Transverse colon (tissue), 4 donors: Measurements from ENCODE around the gene ARRB1. TPM values are rescaled to one million over a fixed set of nuclear protein-coding genes. Genes with fewer than 3 reads are reported as not detected.

Experiments
- DNase-seq: peaks from one replicate; pipeline ENCODE4 v3.0.0-alpha.2; 2019
- H3K27ac ChIP-seq, 4 donors: fragments of 200-600 bp; sonication (generic); 2 replicates each; pipeline ENCODE4 v1.5.1; 2016 to 2018; ENCODE audit warnings: inconsistent platforms in 4 of 4
- H3K27me3 ChIP-seq: fragments of 200-600 bp; sonication (generic); 2 replicates; pipeline ENCODE4 v1.5.1; 2017; ENCODE audit warnings: inconsistent platforms
- H3K36me3 ChIP-seq, 4 donors: fragments of 200-600 bp; sonication (generic); 2 replicates each; pipeline ENCODE4 v1.5.1; 2017 to 2019; ENCODE audit warnings: inconsistent platforms in 4 of 4
- H3K4me1 ChIP-seq, 4 donors: fragments of 200-600 bp; sonication (generic); 2 replicates each; pipeline ENCODE4 v1.5.1; 2017 to 2020; ENCODE audit warnings: inconsistent platforms in 4 of 4
- H3K4me3 ChIP-seq, 4 donors: fragments of 200-600 bp; sonication (generic); 1 replicate in 1 of 4; 2 replicates in 3 of 4; pipeline versions ENCODE4 v1.5.1 to v1.6.1; 2017 to 2019; ENCODE audit warnings: inconsistent platforms in 4 of 4
- H3K9me3 ChIP-seq, 2 donors: fragments of 200-600 bp; sonication (generic); 2 replicates each; pipeline ENCODE4 v1.5.1; 2017 to 2019; ENCODE audit warnings: inconsistent platforms in 2 of 2
- EP300 ChIP-seq: sonication (generic); formaldehyde crosslinking; IDR thresholded peaks from one replicate; pipeline ENCODE4 v1.6.1; 2017; ENCODE audit warnings: antibody characterized with exemption, low read depth
- POLR2A ChIP-seq: fragments of 450-650 bp; IDR thresholded peaks from one replicate; pipeline ENCODE4 v1.6.1; 2016; ENCODE audit warnings: antibody characterized with exemption, mild to moderate bottlenecking, moderate library complexity
- POLR2AphosphoS5 ChIP-seq, 3 donors: sonication (generic); formaldehyde crosslinking; IDR thresholded peaks; one replicate each; pipeline ENCODE4 v1.6.1; 2016; ENCODE audit warnings: antibody characterized with exemption in 3 of 3
- WGBS, 2 donors: methylation state at CpG; one replicate each; pipeline ENCODE4 v1.1.5; 2018; ENCODE audit warnings: low coverage in 1 of 2; 5-methylcytosine and 5-hydroxymethylcytosine counted together
- in situ Hi-C, 4 donors: fragments of 200-750 bp; cut with MboI; loops; one replicate each; pipeline versions ENCODE4 v1.15.0 to v1.15.1; 2017; ENCODE audit warnings: low sequenced_read_pairs in 3 of 4, low pct_ligation_motif_present in 1 of 4, low pct_unique_long_range_greater_than_20kb in 1 of 4
- intact Hi-C: fragments of 100-400 bp; cut with DNase I; formaldehyde crosslinking; loops from one replicate; pipeline ENCODE4 v1.15.1; 2023; ENCODE audit warnings: low total_unique reads
- total RNA-seq, 4 donors: library from RNA; depleted of rRNA; stranded (reverse); fragments of >200 nt; gene quantifications; one replicate each; pipeline ENCODE4 v1.1.0, GENCODE V29; 2016
- TF ChIP-seq, protein P1 (sequence below), 5 experiments: fragments of 200-600 bp in 3 of 5; fragments of 450-650 bp in 2 of 5; sonication (generic) in 3 of 5; IDR thresholded peaks; 1 replicate in 2 of 5; 2 replicates in 3 of 5; pipeline ENCODE4 v1.5.1; 2016 to 2017; ENCODE audit warnings: antibody characterized with exemption in 5 of 5, inconsistent platforms in 3 of 5, mild to moderate bottlenecking in 2 of 5, moderate library complexity in 1 of 5

The ARRB1 gene
- total RNA-seq, 4 donors from 2014 or later, result 55.7 to 88.2 (median 78.0) TPM

DNA sequence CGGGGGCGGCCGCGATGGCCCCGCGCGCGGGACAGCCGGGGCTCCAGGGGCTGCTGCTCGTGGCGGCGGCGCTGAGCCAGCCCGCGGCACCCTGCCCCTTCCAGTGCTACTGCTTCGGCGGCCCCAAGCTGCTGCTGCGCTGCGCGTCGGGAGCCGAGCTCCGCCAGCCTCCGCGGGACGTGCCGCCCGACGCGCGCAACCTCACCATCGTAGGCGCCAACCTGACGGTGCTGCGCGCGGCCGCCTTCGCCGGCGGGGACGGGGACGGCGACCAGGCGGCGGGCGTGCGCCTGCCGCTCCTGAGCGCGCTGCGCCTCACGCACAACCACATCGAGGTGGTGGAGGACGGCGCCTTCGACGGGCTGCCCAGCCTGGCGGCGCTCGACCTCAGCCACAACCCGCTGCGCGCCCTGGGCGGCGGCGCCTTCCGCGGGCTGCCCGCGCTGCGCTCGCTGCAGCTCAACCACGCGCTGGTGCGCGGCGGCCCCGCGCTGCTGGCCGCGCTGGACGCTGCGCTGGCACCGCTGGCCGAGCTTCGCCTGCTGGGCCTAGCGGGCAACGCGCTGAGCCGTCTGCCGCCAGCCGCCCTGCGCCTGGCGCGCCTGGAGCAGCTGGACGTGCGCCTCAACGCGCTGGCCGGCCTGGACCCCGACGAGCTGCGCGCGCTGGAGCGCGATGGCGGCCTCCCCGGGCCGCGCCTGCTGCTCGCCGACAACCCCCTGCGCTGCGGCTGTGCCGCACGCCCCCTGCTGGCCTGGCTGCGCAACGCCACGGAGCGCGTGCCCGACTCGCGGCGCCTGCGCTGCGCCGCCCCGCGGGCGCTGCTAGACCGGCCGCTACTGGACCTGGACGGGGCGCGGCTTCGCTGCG is 110.2 kb downstream of the ARRB1 start:
- in situ Hi-C loops (loop anchor here (10.0 to 25.0 kb wide), 4 partner anchors 96 to 304 kb away; partner anchors contain the start of genes SPCS2 (in 3 of the 4) and XRRA1 (in 3 of the 4)), intact Hi-C loops (no loop called here)
- TF ChIP-seq POLR2AphosphoS5 (IDR thresholded peaks at IDR 0.05), result peak in 1 of 3 donors; percentile 13
- no peak for TF ChIP-seq POLR2A
- TF ChIP-seq EP300, result no peak
- TF ChIP-seq, protein P1, sequence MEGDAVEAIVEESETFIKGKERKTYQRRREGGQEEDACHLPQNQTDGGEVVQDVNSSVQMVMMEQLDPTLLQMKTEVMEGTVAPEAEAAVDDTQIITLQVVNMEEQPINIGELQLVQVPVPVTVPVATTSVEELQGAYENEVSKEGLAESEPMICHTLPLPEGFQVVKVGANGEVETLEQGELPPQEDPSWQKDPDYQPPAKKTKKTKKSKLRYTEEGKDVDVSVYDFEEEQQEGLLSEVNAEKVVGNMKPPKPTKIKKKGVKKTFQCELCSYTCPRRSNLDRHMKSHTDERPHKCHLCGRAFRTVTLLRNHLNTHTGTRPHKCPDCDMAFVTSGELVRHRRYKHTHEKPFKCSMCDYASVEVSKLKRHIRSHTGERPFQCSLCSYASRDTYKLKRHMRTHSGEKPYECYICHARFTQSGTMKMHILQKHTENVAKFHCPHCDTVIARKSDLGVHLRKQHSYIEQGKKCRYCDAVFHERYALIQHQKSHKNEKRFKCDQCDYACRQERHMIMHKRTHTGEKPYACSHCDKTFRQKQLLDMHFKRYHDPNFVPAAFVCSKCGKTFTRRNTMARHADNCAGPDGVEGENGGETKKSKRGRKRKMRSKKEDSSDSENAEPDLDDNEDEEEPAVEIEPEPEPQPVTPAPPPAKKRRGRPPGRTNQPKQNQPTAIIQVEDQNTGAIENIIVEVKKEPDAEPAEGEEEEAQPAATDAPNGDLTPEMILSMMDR (IDR thresholded peaks at IDR 0.05), result peak in 4 of 5 experiments; percentile 22 to 90 (median 69)
- H3K4me1 ChIP-seq, result peaks cover 0 to 16% (median 11%) of the 10 kb centered on the region in 4 donors
- H3K27ac ChIP-seq, result peak overlapping the region in 1 of 4 donors; percentile 6
- peak overlapping the region in 3 of 4 donors; percentile 19 to 49 (median 40) for H3K4me3 ChIP-seq
- H3K9me3 ChIP-seq, result no peaks in the 10 kb centered on the region
- H3K36me3 ChIP-seq, result no peaks in the 10 kb centered on the region
- H3K27me3 ChIP-seq, result peaks cover 57% of the 10 kb centered on the region
- DNase-seq, result peak; percentile 87
- 2% methylated on average over 79 of the region's 140 CpGs; no CpG with 5 or more reads in 1 of the 2 donors for WGBS, 2 donors

DNA sequence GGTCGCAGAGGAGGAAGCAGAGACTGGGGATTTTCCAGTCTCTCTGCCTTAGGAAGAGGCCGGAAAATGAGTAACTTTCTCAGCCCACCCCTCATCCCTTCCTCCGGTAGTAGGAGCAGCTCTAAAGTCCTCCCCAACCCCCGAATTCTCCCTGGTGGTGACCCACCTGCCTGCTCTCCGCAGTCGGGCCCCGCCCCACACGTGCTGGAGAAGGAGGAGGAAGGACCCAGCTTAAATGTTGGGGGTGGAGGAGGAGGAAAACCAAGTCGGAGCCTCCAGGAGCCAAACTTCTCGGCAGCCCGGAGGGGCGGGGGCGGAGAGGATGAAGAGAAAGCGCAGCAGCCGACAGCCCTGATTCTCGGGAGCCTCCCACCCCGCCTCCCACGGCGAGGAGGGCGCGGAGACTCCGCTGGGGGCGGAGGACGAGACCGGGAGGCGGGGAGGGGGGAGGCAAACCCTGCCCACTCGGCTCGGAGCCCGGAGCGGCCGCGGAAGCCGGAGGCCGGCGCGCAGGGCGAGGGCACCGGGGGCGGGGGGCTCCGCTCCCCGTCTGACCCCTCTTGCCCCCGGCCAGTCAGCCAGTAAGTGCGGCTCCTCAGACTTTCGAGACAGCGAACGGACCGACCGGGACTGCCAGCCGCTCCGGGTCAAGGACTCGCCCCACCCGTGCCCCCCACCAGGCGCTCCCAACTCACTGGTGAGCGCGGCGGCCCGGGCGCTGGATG is 111.0 kb downstream of the ARRB1 start, which contains the start of gene TPBGL:
TSS of gene TPBGL (plus strand) at position 464 of the 725 bp plus-strand sequence. CDS start 276 bp downstream, outside the sequence.
- WGBS, 2 donors, result 10% methylated on average over 12 of the region's 58 CpGs; no CpG with 5 or more reads in 1 of the 2 donors
- peak within 1 kb of the TSS in 1 of 4 donors; percentile 6 for H3K27ac ChIP-seq
- peaks cover 57% of the 10 kb centered on the region for H3K27me3 ChIP-seq
- no peaks in the 10 kb centered on the region for H3K9me3 ChIP-seq
- DNase-seq, result no peak
- H3K4me3 ChIP-seq, result peak within 1 kb of the TSS in 3 of 4 donors; percentile 19 to 49 (median 40)
- peaks cover 0 to 16% (median 11%) of the 10 kb centered on the region in 4 donors for H3K4me1 ChIP-seq
- intact Hi-C loops, result no loop called here
- H3K36me3 ChIP-seq, result no peaks in the 10 kb centered on the region
- in situ Hi-C loops, result loop anchor here (10.0 to 25.0 kb wide), 4 partner anchors 96 to 303 kb away; partner anchors contain the start of genes SPCS2 (in 3 of the 4) and XRRA1 (in 3 of the 4)
- TF ChIP-seq EP300 (no peak), POLR2A (no peak), POLR2AphosphoS5 (IDR thresholded peaks at IDR 0.05) (no peak)
- TF ChIP-seq, protein P1 (IDR thresholded peaks at IDR 0.05), result no peak

DNA sequence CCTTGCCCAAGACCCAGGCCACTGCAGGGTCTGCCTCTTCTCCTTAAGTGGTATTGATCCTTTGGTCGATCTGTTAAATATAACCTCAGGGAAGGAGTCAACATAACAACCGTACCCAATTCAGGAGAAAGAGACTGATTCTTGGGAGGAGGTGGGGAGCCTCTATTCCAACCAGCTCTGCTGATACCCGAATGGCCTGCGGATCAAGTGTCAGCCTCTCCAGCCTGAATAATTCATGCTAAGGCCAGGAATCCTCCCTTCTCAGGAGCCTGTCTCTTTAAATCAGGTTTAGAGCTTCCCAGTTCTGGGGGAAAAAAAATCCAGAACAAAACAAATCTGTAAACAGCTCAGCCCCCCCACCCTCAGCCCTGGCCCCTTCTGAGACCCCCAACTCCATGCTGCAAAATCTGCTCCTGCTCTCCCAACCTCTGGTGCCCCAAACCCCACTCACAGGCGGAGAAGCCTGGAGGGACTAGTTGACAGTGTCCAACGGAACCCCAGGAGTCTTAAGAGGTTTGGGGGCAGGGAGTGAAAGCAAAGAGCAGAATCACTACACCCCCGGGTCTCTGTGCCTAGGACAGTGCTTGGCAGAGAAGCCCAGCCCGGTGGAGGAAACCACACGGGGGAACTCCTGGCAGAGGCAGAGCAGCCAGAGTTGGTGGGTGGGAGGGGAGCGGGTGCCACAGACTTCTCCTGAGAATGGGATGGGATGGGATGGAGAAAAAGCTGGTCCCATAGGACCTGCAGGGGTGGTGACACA is 111.8 kb downstream of the ARRB1 start:
- in situ Hi-C loops, result loop anchor here (10.0 to 25.0 kb wide), 4 partner anchors 95 to 302 kb away; partner anchors contain the start of genes SPCS2 (in 3 of the 4) and XRRA1 (in 3 of the 4)
- intact Hi-C loops, result no loop called here
- 64 to 90% methylated on average over 2 to 10 of the region's 10 CpGs for WGBS, 2 donors
- Histone ChIP-seq H3K36me3 (no peaks in the 10 kb centered on the region), H3K4me3 (no peak overlapping the region), H3K4me1 (peaks cover 0 to 16% (median 11%) of the 10 kb centered on the region in 4 donors), H3K9me3 (no peaks in the 10 kb centered on the region), H3K27ac (no peak overlapping the region), H3K27me3 (peaks cover 56% of the 10 kb centered on the region)
- TF ChIP-seq EP300, result no peak
- TF ChIP-seq POLR2A, result no peak
- TF ChIP-seq POLR2AphosphoS5 (IDR thresholded peaks at IDR 0.05), result no peak
- TF ChIP-seq, protein P1 (IDR thresholded peaks at IDR 0.05), result no peak
- no peak for DNase-seq
